NCI-H1436 (cell line): ENCODE results near the gene MPP1.
"Not testable (repeated sequence)": the region's sequence is repeated elsewhere in the genome, so short reads cannot be mapped to it uniquely, and the experiment has no call there.

Source experiments
- DNase-seq: peaks from one replicate; lab custom pipeline; 2025; lab: John Stamatoyannopoulos, UW

MPP1 gene

DNA sequence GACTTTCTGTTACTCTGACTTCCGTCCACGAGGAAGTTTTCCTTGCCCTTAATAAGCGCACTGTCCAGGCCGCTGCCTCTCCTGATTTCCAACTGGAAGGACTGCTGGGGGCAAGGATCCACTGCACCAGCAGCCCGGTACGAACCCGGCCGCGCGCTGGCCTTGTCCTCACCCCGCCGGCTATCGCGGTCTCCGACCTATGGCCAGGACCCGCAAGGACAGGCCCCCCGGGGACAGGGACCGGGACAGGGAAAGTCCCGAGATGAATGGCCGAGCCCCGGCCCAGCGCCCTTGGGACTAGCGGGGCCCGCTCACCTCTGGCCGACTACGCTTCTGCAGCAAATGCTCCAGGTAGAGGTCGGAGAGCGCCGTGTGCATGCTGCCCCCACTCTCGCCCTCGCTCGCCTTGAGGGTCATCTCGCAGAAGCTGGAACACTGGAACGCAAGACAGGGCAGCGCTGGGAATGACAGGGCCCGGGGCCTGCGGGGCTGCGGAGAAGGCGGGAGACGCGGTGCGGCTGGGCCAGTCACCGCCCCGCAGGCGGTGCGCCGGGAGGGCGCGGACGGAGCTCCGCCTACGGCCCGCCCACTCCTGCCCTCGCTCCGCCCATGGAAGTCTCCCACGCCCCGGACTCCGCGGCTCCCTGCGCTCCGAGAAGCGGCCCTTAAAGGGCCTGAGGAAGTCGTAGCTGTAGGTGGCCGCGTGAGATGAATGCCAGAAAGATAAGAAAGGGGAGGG lies at the start of gene MPP1:
Gene MPP1 (minus strand): TSS at position 529 of the 739 bp plus-strand sequence. CDS start 112 bp downstream, at position 417.
- no peak for DNase-seq

DNA sequence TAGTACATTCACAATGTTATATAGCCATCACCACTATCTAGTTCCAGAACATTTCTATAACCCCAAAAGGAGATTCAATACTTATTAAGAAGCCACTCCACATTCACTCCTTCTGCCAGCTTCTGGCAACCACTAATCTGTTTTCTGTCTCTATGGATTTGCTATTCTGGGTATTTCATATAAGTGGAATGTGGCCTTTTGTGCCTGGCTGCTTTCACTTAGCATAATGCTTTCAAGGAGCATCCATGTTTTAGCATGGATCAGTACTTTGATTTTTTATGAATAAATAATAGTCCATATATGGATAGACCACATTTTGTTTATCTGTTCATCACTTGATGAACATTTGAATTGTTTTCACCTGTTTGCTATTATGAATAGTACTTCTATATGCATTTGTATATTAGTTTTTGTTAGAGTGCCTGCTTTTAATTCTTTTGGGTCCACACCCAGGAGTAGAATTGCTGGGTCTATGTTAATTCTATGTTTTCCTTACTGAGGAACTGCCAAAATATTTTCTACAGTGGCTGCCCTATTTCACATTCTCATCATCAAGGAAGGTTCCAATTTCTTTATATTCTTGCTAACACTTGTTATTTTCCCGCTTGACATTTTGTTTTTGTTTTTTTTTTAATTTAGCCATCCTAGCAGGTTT lies 45.8 kb upstream of the MPP1 start:
- DNase-seq = no peak

DNA sequence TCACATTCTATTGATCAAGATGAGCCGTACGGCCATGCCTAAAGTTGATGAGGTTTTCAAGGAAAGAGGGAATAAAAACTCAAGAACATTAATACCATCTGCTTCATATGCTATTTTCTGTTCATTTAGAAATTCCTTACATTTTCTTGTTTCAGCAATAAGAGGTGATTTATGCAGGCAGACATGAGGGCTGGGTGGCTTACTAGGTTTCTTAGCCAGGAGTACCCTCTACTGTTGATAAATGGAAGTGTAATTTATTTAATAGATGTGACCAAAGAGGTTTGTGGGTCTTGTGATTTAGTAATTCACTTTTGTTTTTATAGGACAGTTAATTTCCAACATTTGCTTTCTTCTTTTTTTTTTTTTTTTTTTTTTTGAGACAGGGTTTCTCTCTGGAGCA lies 35.6 kb upstream of the MPP1 start:
- DNase-seq = peak; percentile 33

DNA sequence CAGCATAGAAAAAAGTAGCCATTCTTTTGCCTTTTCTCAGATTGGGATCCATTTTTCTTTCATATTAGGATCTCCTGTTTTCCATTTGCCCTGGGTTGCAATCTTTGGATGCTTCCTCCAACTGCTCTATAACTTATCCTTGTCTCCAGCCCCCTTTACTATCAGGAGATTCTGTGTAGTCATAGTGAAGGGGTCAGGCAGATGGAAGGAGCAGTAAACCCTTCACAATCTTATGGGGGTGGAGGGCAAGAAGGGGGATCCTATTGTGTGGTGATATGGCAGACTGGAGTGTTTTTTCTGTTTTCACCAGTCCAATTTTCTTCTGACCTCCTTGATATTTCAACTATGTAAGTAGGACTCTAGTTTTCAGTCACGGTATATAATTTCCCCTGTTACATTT lies 30.9 kb upstream of the MPP1 start:
- DNase-seq = no peak

DNA sequence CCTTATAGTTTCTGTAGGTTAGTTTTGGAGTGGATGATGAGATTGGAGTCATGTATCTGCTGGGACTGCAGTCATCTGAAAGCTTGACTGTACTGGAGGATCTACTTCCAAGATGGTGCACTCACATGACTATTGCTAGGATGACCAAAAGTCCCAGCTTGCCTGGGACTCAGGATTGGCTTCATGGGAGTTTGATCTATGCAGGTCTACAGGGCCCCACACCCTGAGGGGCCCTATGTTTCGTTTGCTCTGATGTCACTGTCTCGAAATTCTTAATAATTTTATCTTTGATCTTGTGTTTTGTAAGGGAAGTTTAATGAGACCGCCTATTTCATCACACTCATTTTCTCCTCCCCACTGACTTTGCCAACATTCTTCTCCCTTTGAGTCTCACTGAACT lies 29.3 kb upstream of the MPP1 start, which contains the start of gene SMIM9:
Gene SMIM9 (minus strand): TSS at position 101 of the 400 bp plus-strand sequence. CDS start 3,806 bp downstream, outside the sequence.
- DNase-seq = no peak

DNA sequence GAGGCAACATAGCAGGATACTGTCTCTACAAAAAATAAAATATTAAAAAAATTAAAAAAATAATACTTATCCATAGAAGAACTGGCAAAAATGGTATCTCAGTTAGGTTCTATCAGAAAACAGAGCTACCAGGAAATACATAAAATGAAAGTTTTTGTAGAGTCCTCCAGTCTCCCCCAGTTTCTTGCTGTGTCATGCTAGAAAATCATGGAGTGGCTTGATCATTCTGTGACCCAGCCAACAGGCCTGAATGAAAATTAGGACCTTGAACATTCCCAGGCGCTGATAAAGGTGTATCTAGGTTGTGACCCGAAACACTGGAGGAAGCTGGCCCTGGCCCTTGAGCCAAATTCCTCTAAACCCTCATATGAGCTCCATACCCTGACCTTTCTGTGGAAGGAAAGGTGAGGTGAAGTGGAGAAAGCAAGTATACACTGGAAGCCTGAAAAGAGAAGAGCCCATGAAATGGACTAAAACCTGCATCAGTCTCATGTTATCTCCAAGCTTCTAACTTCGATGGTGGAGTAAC lies 28.5 kb upstream of the MPP1 start:
- DNase-seq = no peak

DNA sequence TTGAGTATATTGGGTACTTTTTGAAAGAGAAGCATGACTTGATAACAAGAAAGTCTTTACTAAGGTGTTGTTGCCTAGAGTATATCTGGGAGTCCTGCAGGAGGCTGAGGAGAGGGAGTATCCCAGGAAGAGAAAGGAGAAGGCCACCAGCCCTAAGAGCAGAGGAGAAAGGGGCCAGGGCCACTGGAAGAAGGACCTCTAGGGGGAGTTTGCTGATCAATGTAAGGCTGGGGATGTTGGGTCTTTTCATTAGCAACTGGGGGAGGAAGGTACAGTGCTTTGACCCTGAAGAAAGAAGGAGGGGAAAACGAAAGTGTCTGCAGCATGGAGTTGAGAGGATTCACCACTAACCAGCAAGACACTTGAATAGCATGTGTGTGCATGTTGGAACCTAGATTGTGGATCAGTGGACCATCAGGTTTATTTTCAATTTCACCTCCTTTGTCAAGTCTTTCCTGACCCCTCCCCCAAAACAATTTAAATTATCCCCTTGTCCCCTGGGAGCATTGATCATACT lies 24.7 kb upstream of the MPP1 start:
- DNase-seq = no peak

DNA sequence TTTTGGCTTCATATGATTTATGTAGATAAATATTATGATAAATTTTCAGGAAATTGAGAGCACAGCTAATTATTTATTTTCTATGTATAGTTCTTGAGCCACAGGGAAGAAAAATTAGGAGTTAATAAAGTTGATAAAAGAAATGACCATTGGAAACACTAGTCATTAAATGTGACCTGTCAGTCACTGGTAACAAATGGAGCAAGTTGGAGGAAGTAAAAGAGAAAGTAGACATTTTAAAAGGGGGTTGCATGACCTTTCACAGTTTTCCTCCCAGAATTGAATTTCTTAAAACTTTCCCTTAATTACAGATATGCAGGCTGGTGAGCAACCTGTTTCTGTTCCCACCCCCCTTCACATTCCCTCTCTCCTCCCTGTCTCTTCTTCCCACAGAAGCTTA lies 23.8 kb upstream of the MPP1 start:
- no peak for DNase-seq

DNA sequence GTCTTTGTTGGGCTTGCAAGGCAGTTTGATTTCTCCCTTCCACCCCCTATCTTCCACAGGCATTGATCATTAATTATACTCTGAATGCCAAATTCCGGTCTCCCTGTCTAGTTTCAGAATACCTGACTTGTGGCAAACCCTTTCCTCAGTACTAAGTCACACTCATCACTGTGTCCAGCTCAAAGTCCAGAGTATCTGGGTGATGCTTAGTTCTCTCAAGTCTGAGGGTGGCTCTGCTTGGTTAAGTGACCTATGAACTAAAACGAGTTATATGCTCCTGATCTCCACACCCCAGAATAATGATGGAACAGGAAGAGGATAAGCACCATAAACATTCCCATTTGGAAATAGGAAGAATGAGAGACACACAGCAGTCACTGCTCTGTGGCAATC lies 22.7 kb upstream of the MPP1 start:
- DNase-seq = no peak

DNA sequence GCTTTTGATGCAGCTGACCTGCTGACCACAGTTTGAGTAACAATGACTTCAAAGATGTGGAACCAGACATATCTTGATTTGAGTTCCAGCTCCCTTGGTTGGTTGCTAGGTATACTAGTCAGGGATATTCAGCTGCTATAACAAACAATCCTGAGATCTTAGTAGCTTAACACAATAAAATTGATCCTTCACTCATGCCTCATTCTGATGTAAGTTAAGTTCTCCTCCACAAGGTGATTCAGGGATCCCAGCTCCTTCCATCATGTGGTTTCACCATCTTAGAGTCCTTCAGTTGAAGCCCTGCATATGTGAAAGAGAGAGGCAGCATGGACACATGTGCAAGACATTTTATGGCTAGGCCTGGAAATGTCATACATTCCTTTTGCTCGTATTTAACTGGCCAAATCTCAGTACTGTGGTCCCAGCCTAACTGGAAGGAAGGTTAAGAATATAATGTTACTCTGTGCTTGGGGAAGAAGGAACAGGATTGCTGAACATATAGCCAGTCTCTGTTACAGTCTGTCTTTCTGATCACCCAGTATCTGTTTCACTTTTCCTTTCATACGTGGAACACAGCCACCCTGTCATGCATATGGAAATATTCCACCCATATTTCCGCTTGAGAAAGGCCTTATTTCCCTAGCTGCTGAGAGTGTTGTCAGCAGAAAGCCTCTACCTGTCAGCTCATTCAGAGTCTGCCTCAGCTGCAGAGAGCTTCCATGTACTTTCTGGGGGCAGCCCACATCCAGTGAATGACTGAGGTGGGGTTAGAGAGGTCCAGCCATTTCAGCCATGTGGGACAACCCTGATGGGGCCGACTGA lies 22.1 kb upstream of the MPP1 start:
- no peak for DNase-seq

DNA sequence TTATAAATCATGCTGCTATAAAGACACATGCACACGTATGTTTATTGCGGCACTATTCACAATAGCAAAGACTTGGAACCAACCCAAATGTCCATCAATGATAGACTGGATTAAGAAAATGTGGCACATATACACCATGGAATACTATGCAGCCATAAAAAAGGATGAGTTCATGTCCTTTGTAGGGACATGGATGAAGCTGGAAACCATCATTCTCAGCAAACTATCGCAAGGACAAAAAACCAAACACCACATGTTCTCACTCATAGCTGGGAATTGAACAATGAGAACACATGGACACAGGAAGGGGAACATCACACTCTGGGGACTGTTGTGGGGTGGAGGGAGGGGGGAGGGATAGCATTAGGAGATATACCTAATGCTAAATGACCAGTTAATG lies 20.3 kb upstream of the MPP1 start:
- DNase-seq = not testable (repeated sequence)

DNA sequence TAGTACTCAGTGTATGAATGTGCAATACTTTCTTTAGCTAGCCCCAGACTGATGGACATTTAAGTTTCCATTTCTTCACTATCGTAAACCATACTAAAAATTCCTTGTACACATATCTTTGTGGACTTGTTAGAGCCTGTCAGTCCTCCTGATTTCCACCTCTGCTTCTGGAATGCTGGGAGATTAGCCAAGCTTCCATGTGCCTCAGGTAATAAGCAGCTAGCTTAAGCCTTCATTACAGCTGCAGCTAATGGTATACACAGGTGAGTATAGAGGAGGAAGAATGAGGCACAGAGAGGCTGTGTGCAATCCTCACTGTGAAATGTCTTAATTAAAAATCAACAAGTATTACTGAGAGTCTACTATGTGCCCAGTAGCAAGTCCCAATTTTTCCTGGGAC lies 19.4 kb upstream of the MPP1 start:
- no peak for DNase-seq

DNA sequence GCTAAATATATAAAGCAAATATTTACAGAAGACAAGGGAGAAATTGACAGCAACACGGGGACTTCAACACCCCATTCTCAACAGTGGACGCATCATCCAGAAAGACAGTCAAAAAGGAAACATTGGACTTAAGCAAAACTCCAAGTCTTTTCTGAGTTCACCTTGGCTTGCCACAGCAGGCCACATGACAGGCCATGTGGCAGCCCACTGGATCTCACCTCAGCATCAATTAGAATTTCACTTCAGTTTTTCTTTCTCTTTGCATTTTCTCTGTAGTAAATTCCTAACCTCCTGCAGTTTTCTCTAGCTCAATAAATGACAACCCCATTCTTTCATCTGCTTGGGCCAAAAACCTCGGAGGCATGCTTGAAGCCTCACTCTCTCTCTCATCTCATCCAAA lies 16.7 kb upstream of the MPP1 start:
- DNase-seq = no peak

DNA sequence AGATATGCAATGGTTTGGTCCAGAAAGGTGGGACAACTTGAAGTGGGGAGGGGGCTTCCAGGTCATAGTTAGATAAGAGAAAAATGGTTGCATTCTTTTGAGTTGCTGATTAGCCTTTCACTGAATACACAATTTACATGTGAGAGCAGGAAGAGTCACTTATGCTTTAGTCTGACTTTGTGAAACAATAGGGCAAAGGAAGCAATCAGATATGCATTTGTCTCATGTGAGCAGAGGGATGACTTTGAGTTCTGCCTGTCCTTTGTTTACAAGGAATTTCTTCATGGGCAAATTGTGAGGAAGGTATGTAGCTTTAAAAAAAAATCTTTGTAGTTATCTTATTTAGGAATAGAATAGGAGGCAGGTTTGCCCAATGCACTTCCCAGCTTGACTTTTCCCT lies 16.2 kb upstream of the MPP1 start:
- no peak for DNase-seq

DNA sequence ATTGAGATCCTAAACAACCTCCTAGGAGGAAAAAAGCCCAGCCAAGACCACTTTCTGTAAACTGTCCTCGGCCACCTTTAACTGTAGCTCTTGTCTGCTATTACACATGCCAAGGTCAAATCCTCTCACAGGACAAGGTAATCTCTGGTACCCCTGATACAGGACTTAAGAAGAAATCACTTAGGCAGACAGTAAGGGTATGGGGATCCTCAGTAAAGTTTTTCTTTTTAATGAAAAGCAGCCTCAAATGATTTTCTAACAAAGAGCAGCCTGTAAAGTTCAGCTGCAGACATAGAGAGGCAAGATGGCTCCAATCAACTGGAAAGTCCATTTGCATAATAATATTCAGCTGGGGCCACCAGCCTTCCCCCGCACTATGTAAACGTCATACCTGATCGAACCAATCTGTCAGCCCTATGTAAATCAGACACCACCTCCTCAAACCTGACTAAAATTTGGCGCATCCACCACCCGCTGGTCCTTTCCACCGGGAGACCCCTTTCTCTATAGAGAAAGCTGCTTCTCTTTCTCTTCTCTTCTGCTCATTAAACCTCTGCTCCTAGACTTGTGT lies 14.6 kb upstream of the MPP1 start:
- peak; percentile 2 for DNase-seq

DNA sequence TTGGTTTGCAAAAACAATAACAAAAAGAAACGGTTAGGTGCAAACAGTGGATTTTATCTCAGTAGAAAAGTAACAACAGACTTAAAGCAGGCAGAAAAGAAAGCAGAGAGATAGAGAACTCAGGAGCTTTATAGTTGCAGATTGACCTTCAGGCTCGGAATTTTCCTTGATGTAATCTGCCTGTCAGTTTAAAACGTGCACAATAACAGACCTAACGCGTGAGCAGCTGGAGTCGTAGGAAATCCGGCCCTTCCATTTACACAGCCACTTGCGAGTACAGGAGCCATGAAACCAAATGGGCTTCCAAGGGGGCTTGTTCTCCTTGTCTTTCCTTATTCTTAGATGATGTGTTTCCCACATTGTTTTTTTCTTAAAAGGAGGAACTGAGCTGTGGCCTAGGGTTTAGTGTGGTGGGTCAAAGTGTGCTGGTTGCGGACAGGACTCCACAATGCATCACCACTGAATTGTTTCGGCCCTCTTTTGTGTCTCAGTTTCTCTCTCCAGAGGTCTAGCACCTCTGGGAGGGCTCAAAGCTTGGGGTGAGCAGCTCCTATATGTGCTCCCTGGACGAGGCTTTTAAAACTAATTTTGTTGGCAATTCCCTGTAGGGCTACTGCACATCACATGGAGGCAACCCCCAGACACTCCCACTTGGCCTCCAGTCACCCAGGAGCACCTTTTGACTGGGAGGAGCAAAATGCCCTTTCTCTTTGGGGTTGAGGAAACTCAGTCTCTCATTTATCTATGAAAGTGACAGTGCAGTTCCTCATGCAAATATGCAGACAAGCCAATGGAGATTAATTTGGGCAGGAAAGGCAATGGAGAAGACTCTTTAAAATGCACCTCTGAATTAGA lies 13.9 kb upstream of the MPP1 start:
- DNase-seq = no peak

DNA sequence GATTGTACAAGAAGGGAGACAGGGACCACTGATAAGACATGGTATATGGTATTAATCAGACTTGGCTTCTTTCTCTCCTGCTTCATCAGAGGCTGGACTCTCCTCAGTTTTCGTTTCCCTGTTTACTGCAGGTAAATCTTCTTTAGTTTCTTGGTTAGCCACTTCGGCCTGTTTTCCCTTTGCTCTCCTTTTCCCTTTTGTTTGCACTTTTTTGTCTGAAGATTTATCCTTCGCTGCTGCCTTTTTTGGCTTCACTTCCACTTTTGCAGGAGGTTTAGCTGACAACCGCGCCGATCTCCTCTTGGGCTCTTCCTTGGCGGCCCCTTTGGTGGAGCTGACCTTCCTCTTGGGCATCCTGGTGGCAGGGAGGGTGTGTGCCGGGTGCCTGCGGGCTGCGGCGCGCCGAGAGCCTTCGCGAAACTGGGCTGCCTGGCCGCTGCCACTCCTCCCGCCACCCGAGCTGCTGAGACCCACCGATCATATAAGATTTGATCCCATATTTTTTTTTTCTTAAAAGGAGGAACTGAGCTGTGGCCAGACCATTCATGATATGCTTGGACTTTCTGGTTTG lies 11.8 kb upstream of the MPP1 start:
- DNase-seq = not testable (repeated sequence)

DNA sequence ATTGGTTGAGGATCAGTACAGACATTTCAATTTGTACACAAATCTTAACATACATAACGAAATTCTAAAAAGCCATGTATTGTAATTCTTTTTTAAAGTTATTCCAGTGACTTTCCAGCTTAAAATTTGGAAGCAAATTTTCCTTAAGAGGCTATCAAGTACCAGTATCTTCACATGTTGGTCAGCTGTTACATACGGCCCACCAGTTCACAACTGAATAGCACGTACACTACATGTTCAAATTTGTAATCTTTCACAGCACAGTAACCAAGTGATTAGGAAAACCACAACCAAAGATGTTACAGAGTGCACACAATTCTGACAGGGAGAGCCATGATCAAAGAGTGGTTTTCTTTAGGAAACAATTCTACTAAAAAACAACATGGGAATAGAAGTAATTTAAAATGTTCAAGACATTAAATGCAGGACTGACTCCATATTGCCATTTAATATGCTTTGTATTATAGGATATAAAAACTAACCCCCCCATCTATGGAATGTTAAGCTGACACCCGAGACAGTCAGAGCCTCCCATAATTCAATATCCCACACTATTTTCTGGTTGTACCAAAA lies 11.1 kb upstream of the MPP1 start:
- DNase-seq = not testable (repeated sequence)

DNA sequence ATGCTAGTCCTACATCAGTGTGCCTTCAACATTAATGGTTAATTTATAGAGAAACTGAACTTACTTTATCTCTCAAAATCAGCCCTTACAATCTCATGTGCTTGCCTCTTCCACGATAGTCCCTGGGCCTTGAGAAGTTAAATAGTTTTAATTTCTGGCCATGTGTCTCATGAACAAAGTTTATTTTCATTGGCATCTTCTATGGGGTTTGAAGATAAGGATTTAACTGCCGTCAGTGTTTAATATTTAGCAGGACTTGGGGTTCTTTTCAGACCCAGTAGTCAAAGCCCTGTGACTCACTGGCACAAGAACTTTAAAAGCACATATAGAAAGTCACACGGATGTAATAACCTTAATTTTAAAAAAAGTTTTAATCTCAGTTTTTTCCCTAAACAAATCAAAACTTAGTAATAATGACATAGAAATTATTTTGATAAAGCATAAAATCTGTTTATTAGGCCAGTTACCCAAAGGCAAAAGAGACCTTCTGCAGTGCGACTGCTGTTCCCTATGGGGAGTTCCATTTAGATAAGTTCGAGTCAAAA lies 10.1 kb upstream of the MPP1 start:
- no peak for DNase-seq

DNA sequence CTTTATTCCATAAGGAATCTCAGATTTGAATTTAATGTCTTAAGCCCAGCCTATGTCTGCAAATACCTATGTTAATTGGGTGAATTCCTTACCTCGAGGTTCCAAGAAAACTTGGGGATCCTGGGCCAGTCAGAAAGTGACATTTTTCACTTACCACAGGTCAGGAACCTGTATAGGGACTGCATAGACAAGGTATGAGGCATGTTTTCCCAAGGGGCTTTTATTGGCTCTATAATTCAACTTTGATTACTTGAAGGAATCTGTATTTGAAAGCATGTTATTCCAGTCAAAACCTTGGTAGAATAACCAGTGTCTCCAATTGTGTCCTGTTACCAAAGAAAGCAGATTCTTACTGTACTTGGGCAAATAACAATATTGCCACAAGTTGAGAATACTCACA lies 8.5 kb upstream of the MPP1 start:
- DNase-seq = no peak
